GM21515 (cell line): Measurements from ENCODE around the gene P2RY8.
A peak's percentile ranks its signal among the peaks of the same experiment; 100 is the strongest.
"Not testable (repeated sequence)": the region's sequence is repeated elsewhere in the genome, so short reads cannot be mapped to it uniquely, and the experiment has no call there.

Source experiments
- ATAC-seq: cut with Tn5 transposase; IDR thresholded peaks from one replicate; pipeline ENCODE4 v1.9.1; 2021; ENCODE audit not compliant: unreplicated experiment

Gene P2RY8

GRCh38 chrX:1545776-1546408, 8.9 kb upstream of the P2RY8 start:
- no peak for ATAC-seq

GRCh38 chrX:1542994-1543725, 6.2 kb upstream of the P2RY8 start:
- ATAC-seq = no peak

GRCh38 chrX:1539146-1539545, 2.2 kb upstream of the P2RY8 start:
- not testable (repeated sequence) for ATAC-seq

GRCh38 chrX:1537716-1538090, 718 bp upstream of the P2RY8 start:
- ATAC-seq = not testable (repeated sequence)

GRCh38 chrX:1536712-1537030, 314 bp downstream of the P2RY8 start:
- peak; percentile 9 for ATAC-seq

GRCh38 chrX:1535241-1536041, 1.5 kb downstream of the P2RY8 start:
- ATAC-seq = peak; percentile 22

GRCh38 chrX:1534301-1535168, 2.5 kb downstream of the P2RY8 start:
- ATAC-seq = peak; percentile 25

GRCh38 chrX:1533058-1533457, 3.9 kb downstream of the P2RY8 start:
- no peak for ATAC-seq

- no peak for ATAC-seq
Measured at GRCh38 chrX:1531096-1531890, 5.7 kb downstream of the P2RY8 start.

GRCh38 chrX:1529756-1530155, 7.2 kb downstream of the P2RY8 start:
- ATAC-seq = no peak

GRCh38 chrX:1529328-1529727, 7.7 kb downstream of the P2RY8 start:
- ATAC-seq = no peak

- ATAC-seq = no peak
Measured at GRCh38 chrX:1528884-1529203, 8.1 kb downstream of the P2RY8 start.

- ATAC-seq = no peak
Measured at GRCh38 chrX:1528186-1528883, 8.7 kb downstream of the P2RY8 start.

GRCh38 chrX:1527457-1527856, 9.5 kb downstream of the P2RY8 start:
- ATAC-seq = no peak

GRCh38 chrX:1526565-1526964, 10.4 kb downstream of the P2RY8 start:
- ATAC-seq = no peak

- no peak for ATAC-seq
Measured at GRCh38 chrX:1525583-1526355, 11.2 kb downstream of the P2RY8 start.

GRCh38 chrX:1524874-1525582, 12.0 kb downstream of the P2RY8 start:
- ATAC-seq = no peak

- ATAC-seq = not testable (repeated sequence)
Measured at GRCh38 chrX:1522905-1523304, 14.1 kb downstream of the P2RY8 start.
